GM21526 (cell line): ENCODE data around the gene B3GALT5.

Experiments used
- ATAC-seq: cut with Tn5 transposase; IDR thresholded peaks from one replicate; pipeline ENCODE4 v1.9.1; 2021; ENCODE audit warnings: moderate library complexity; ENCODE audit not compliant: unreplicated experiment, low FRiP score

Gene B3GALT5

DNA sequence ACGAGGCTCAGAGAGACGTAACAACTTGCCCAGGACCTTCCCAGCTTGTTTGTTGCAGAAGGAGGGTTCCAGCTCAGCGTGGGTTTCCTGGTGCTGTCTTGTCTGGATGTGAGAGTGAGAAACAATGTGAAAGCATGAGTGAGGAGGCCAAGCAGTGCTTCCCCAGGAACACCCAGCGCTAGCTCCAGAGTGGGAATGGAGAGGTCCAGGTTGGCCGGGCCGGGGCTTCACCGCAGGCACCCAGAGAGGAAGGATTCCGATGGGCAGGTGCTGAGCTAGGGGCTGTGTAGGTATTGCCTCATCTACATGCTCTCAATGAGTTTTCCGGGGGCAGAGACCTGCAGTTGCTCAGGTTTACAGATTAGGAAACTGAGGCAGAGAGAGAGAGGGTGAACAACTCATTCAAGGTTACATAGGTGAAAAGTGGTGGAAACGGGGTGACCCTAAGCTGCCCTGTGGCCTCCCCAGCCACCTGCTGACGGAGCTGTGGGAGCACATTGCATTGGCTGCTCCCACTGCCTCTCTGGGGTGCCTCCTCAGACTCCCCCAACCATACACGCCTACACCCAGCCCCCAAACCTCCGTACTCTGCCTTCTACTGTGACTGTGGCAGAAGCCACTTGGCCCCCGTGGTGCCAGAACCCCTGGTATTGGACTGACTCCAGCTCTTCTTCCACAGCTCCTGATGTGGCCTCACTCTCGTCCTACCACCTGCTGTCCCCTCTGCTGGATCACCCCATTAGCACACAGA lies 51.2 kb downstream of the B3GALT5 start:
- no peak for ATAC-seq

DNA sequence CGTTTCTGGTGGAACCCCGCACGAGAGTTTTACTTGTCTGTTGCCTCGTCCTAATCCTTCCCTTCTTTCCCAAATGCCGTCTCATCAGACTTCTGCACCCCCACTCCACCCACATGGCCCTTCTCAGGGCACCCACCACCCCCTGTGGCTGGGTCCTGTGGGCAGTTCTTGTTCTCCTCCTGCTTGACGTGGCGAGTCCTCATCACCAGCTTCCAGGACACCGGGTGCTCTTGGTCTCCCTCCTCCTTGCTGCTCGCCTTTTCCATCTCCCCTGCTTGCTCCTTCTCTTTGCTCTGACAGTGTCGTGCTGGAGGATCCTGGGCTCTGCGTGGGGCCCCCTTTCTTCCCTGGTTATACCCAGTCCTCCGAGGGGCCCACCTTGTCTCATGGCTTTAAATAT lies 51.8 kb downstream of the B3GALT5 start:
- no peak for ATAC-seq

DNA sequence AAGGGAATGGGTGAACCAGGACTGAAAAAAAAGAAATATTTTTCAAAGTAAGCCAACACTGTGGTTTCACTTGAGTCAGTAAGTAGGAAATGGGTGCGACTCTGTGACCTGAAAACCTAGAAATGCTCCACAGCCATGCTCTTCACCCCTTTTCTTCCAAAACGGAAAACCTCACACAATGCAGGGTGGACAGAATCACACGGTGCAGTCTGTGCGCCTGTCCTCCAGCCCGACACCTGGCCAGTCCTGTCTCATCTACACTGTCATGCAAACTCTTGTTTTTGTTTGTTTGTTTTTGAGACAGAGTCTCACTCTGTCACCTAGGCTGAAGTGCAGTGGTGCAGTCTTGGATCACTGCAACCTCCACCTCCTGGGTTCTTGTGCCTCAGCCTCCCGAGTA lies 53.3 kb downstream of the B3GALT5 start:
- ATAC-seq = no peak

DNA sequence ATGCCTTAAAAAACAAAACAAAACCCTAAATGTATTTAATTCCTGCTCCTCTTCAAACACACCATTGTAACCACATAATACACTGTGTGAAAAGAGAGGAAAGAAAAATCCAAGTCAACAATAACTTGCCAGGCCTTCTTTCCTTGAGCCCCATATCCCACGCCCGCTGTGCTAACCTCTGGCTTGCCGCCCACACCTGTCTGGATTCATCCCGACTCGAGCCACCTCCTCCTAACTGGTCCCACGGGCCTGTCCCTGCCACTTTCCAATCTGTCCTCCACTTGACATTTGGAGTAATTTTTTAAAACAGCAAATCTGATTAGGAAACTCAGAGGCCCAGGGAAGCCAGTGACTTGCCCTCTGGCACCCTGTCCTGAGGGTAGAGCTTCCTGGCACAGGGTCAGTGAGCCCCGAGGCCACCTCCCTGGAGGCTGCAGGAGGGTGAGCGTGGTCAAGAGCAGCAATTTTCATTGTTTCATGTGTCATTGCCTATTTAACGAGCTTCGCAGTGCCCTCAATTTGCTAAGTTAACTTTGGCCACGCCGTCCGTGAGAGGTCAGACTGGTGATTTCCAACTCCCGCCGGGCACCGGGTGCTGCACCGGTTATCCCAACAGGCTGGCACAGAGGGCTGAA lies 54.1 kb downstream of the B3GALT5 start:
- ATAC-seq = no peak

DNA sequence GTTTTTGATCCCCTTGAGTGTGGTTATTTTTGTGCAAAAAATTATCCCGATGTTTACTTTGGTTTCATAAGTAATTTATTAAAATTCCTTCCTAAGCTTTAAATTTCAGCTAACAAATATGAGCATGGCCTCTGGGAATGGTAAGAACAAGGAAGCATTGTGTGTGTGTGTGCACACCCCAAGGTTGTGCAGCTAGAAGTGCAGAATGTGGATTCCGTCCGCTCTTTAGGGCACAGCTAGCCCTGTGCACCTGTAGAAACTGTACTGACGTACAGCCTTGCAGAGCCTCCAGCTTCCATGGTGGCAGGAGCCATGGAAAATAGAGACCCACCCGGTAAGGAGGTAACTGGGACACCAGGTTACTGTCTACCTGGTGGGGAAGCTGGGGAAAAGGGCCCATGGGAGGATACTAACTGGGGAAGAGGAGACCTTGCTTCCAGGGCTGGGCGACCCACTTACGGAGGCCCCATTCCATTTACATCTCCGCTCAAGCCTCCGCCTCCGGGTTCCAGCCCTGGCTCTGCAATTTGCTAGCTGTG lies 54.7 kb downstream of the B3GALT5 start:
- ATAC-seq = no peak

DNA sequence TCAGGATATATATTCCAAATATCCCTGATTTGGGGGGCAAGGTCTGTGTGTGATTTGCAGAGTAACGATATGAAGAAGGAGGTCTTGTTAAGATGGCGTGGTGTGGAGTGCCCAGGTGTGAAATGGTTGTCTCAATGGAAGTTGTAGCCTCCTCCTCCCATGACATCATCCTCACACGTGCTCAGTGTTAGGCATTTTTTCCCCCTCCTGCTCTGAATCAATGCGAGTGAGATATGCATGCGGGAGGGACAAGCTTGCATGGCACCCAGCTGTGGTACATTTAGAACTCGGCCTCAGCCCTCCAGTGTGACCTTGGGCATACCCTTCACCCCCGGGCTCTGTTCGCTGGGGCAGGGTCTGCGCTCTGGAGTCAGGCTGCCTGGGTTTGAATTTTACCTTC lies 55.6 kb downstream of the B3GALT5 start:
- ATAC-seq = no peak

DNA sequence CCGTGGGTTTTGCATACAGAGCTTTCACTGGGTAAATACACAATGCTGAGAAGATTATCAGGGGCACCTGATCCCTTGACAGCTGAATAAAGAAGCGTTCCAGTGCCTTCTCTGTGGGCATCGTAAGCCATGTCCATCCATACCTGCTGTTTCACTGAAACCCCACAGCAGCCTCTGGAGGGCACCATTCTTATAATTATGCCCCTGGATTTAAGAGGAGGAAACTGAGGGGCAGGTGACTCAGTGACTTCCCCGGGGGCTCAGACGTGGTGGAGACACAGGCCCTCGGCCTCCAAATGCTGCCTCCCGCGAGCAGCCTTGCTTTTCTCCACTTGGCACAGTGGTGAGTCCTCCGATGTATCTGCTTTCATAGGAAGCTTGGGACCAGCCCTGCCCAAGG lies 56.7 kb downstream of the B3GALT5 start:
- ATAC-seq = no peak

DNA sequence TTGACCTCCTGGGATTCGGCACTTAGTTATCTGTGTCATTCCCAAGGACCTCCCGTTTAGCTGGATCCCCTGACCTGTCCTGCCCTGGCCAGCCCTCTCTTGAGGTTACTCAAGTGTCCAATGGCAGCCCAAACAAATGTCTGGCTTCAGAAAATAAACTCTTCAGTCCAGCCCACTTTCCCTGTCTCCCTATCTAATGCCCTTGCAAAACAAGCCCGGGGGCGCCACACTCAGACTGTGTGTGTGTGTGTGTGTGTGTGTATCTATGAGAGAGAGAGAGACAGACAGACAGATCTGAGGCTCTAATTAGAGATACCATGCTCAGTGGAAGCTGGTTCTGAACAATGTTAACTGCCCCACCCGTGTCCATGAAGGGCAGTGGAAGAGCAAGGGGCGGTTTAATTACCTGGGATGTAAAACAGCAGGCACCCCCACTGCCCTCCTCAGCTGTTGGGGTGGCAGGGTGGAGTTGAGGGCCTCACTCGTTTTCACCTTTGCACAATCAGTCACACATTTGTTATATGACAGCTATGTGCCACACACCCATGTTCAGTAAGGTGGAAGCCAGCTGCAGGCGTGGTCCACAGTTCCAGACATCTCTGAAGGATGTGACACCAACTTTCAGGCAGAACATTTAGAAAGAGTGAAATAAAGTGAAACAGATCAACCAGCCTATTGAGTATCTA lies 57.4 kb downstream of the B3GALT5 start:
- no peak for ATAC-seq

DNA sequence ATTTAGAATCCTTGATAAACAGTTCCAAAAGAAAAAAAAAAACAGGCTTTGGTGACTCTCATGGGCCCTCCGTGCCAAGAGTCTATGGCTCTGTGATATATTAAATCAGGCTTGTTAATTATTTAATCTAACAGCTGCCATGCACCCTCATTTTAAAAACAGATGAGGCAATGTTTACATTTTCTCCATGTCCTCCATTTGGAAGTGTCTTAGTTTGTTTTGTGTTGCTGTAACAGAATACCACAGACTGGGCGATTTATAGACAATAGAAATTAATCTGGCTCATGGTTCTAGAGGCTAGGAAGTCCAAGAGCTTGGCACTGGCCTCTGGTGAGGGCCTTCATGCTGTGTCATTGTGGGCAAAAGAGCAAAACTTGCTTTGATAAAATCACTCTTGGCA lies 58.0 kb downstream of the B3GALT5 start:
- ATAC-seq = no peak

DNA sequence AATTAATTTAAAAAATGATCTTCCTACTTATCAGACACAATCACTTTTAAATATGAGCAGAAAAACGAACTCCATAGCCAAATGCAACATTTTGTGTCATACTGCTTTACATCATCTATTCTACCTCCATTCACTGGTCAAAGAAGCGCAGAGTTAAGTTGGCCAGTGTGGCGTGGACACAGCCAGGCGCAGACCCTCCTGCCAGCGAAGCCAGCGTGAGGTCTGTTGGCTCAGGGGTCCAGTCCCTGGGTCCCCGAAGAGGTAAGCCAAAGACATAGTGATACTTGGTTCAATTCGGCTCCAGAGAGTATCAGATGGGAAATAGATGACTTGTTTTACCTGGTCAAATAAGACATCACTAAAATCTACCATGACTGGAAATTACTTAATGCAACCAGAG lies 59.2 kb downstream of the B3GALT5 start:
- no peak for ATAC-seq

DNA sequence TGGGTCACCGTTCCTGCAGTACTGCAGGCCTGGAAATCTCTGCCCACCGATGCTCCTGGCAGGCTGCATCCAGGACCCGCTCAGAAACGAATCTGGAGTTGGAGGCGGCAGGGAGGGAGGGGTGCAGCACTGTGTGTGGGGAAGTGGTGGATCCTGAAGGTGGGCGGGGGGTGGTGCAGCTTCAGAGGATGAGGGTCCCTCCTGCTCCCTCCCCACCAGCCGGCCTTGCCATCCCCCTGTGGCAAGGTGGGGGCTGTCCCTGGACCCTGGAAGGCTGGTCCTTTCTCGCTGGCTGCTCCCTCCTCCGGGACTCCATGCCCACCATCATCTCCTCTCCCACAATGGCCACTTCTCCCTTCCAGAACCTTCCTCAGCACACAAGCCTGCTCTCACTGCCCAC lies 60.4 kb downstream of the B3GALT5 start:
- ATAC-seq = no peak

DNA sequence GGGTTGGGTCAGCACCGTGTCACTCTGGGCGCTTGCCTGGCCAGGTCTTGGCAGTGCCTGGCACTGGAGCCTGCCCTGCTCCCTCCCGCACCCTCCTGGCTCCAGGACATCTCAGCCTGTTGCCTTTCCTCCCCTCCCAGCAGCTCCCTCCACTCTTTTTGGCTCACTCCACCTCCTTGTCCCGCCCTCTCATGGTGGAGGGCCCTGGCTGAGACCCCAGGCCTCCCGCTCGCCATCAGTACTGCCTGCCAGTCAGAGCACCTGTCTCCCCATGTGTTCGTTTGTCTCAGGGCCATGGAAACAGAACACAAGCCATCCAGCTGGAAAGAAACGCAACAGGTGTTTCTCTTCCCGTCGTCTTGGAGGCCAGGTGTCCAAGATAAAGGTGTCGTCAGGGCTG lies 61.0 kb downstream of the B3GALT5 start:
- ATAC-seq = no peak

DNA sequence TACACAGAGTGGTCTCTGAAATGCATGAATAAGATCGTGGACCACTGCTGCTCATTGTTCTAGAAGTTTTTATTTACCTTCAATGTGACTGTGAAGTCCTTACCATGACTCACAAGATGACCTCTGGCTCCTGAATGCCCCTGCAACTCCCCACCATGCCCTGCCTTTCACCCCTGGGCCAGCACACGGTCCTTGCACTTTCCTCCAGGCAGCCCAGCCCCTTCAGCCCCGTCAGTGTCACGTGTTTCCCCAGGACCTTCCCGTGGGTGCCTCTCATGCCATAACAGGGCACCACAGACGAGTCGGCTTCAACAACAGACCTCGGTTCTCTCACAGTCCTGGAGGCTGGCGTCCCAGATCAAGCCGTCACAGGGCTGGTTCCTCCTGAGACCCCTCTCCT lies 62.1 kb downstream of the B3GALT5 start:
- ATAC-seq = no peak

DNA sequence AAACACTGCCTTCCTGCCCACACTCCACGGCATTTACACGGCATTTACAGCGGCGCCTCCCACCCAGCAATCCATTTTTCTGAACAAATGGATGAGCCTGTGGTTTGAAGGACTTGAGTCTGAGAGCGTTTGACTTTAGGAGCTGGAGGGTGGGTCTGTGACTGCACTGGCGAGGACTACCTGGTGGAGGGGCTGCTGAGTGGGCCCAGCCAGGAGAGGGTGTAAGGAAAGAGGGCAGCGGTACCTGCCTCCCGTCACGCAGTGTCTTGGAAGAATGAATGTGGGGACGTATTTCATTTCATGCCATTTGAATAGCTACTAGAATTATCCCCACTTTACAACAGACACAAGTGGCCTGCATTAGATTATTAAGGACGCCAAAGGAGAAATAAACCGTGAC lies 62.9 kb downstream of the B3GALT5 start:
- ATAC-seq = no peak

DNA sequence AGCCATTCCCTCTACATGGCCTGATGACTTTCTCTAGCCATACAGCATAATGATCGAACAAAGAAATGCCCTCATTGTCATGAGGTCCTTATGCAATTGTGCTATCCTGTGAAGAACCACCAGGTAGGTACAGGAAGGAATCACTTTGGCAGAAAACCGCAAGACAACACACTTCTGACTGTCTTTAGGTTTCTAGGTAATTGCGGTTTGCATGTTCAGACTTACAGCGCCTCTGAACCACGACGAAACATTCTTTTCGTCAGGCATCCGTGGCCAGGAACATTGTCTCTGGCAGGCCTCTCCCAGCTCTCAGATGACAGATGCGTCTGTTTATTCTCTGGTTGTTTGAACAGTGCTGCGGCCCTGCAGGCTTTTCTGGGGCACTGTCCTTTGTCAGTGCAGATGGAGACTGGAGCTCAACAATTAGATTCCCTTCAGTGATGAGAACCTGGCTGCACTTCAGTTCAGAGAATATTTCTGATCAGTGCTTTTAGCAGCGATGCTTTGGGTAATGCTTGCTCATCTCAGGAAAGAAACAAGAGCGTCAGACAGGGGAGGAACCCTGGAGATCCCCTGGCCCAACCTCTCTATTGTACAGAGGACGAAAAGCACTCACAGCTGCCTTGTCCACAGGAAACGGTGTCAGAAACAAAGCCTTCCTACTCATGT lies 63.4 kb downstream of the B3GALT5 start:
- no peak for ATAC-seq

DNA sequence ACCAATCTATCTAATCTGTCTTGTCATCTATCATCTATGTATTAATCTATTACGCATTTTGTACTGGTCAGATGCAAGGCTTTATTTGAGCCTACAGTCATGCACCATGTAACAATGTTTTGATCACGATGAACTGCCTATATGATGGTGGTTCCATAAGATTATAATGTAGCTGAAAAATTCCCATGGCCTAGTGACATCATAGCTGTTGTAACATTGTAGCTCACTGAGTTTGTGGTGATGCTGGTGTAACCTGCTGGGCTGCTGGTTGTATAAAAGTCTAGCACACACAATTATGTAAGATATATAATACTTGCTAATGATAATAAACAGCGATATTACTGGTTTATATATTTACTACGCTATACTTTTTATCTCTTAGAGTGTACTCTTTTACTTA lies 67.5 kb downstream of the B3GALT5 start:
- no peak for ATAC-seq

DNA sequence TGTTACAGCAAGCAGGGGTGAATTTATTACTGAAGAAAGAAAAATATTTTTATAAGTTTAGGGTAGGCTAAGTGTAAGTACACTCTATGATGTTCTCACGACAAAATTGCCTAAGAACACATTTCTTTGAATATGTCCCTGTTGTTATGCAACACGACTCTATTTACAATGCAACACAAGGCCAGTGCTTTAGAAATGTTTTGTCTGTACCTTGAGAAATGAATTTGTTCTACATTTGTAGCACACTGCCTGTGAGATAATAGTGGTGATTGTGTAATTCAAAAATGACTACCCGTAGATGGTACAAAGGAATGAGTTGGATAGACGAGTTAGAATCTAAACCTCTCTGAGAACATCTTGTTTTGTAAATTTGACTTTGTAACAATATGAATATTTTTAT lies 68.5 kb downstream of the B3GALT5 start:
- ATAC-seq = no peak

DNA sequence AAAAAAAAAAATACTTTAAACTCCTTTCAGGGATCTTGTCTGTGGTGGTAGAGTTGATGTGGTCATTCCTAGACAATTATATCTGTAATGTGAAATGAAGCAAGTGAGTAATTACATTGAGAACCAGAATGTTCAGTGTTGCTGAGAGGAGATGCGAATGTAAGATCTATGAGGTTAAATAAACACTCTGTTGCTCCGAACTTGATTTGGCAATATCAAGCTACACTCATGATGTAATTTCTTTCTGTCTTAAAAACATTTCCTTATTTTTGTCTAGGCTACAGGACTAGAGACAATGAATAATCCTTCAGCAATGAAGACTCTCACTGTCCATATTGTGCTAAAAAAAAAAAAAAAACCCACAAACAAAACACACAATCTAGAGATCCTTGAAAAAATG lies 69.1 kb downstream of the B3GALT5 start:
- ATAC-seq = no peak

DNA sequence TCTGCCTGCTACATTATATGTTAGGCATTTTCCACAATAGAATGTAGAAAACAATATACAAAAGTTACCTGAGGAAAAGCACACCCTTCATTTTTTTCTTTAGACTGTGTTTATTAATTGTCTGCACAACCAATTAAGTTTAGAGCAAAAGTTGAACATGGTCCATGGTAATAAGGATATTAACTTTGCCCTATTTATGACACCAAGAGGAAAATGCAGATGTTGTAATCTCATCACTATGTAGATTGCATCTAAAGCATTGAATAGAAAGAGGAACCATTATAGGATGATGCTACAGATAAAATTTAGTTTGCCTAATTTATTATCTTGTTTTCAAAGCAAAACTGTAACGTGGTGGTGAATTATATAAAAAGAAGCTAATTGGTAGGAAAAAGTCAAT lies 72.5 kb downstream of the B3GALT5 start:
- no peak for ATAC-seq

DNA sequence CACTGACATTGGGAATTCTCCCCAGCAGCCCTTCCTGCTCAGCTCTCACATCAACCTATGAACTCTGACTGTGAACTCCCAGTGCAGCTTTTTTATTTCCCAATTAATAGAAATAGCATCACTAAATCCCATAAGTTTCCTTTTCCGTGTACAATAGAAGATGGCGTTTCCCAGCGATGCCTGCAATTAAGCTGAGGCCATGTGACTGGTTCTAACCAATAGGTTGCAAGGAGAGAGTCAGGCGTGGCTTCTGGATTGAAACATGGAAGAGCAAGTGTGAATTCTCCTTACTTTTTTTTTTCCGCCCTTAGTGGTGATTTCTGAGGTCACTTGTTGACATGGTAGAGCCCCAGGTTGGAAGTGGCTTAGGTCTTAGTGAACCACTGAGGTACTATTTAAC lies 73.3 kb downstream of the B3GALT5 start:
- ATAC-seq = no peak
